ENCODE results near the gene STARD7. TPM values are rescaled to one million over a fixed set of nuclear protein-coding genes. Genes with fewer than 3 reads are reported as not detected.
"Not testable (repeated sequence)": the region's sequence is repeated elsewhere in the genome, so short reads cannot be mapped to it uniquely, and the experiment has no call there.

Gene STARD7, protein sequence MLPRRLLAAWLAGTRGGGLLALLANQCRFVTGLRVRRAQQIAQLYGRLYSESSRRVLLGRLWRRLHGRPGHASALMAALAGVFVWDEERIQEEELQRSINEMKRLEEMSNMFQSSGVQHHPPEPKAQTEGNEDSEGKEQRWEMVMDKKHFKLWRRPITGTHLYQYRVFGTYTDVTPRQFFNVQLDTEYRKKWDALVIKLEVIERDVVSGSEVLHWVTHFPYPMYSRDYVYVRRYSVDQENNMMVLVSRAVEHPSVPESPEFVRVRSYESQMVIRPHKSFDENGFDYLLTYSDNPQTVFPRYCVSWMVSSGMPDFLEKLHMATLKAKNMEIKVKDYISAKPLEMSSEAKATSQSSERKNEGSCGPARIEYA
- 164 TPM for polyA plus RNA-seq (ENCODE audit: insufficient read length)
- long read RNA-seq, donor 1, transcript STARD7-201 (8 exons, 3,368 nt), result major isoform, 34 of 45 reads
- long read RNA-seq, donor 1, partial matches to known transcripts, result 8 of 45 reads
- long read RNA-seq, donor 1, other reads (novel, unspliced or antisense), result 0 of 45 reads
- long read RNA-seq, donor 2, transcript STARD7-201 (8 exons, 3,368 nt), result major isoform, 45 of 51 reads
- long read RNA-seq, donor 2, partial matches to known transcripts, result 5 of 51 reads
- long read RNA-seq, donor 2, other reads (novel, unspliced or antisense), result 0 of 51 reads
- long read RNA-seq, donor 3, transcript STARD7-201 (8 exons, 3,368 nt), result major isoform, 20 of 29 reads
- long read RNA-seq, donor 3, partial matches to known transcripts, result 5 of 29 reads
- long read RNA-seq, donor 3, other reads (novel, unspliced or antisense), result 0 of 29 reads
- long read RNA-seq, donor 4, partial matches to known transcripts, result 0 of 1 reads
- long read RNA-seq, donor 4, other reads (novel, unspliced or antisense), result 0 of 1 reads
- long read RNA-seq, donor 5, transcript STARD7-201 (8 exons, 3,368 nt), result major isoform, 42 of 42 reads
- long read RNA-seq, donor 5, partial matches to known transcripts, result 0 of 42 reads
- long read RNA-seq, donor 5, other reads (novel, unspliced or antisense), result 0 of 42 reads
- long read RNA-seq, donor 6, transcript STARD7-201 (8 exons, 3,368 nt), result major isoform, 38 of 48 reads
- long read RNA-seq, donor 6, partial matches to known transcripts, result 7 of 48 reads
- long read RNA-seq, donor 6, other reads (novel, unspliced or antisense), result 0 of 48 reads
- long read RNA-seq, donor 7, transcript STARD7-201 (8 exons, 3,368 nt), result major isoform, 45 of 51 reads
- long read RNA-seq, donor 7, partial matches to known transcripts, result 5 of 51 reads
- long read RNA-seq, donor 7, other reads (novel, unspliced or antisense), result 0 of 51 reads
- long read RNA-seq, donor 8, transcript STARD7-201 (8 exons, 3,368 nt), result major isoform, 14 of 14 reads
- long read RNA-seq, donor 8, partial matches to known transcripts, result 0 of 14 reads
- long read RNA-seq, donor 8, other reads (novel, unspliced or antisense), result 0 of 14 reads

DNA sequence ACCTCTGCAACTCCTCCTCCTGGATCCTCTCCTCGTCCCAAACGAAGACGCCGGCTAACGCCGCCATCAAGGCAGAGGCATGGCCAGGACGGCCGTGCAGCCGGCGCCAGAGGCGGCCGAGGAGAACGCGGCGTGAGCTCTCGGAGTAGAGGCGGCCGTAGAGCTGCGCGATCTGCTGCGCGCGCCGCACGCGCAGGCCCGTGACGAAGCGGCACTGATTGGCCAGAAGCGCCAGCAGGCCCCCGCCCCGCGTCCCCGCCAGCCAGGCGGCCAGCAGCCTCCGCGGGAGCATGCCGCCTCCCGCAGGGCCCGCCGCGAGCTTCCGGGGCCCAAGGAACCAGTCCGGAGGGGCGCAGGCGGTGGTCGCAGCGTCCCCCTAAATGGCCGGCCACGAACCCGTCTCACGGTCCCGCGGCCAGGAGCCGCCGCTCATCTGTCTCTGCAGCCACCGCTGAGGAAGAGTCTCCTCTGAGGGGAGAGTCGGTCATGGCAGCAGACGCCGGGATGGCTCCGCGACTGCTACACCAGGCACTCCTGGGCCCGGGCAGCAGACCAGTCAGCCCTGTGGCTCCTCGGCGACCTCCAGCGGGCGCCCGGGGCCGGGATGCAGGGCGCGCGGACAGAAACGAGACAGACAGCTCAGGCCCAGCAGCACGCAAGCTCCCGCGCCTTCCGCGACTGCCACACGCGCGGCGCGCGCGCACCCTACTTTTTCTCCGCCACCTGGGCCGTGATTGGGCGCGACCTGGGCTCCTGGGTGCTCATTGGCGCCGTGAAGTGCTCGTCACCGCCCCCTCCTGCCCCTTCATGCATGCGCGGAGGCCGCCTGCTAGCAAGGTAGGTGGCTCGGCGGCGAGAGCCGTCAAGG is at the start of gene STARD7:
Gene STARD7 (minus strand): TSS at position 685 of the 868 bp plus-strand sequence. CDS start 393 bp downstream, at position 292.
- DNase-seq, result peak; percentile 96

DNA sequence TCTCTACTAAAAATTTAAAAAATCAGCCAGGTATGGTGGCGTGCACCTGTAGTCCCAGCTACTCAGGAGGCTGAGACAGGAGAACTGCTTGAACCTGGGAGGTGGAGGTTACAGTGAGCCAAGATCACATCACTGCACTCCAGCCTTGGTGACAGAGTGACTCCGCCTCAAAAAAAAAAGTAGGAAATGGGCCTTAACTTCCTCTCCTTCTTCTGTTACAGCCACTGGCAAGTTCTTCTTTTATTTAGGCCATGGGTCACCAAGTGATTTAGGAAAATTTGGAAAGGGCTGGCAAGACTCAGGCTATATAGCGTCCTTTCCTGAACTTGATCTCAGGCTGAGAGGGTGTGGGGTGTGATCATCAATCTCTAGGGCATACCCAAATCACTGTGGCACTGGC is 49.1 kb upstream of the STARD7 start:
- not testable (repeated sequence) for DNase-seq

DNA sequence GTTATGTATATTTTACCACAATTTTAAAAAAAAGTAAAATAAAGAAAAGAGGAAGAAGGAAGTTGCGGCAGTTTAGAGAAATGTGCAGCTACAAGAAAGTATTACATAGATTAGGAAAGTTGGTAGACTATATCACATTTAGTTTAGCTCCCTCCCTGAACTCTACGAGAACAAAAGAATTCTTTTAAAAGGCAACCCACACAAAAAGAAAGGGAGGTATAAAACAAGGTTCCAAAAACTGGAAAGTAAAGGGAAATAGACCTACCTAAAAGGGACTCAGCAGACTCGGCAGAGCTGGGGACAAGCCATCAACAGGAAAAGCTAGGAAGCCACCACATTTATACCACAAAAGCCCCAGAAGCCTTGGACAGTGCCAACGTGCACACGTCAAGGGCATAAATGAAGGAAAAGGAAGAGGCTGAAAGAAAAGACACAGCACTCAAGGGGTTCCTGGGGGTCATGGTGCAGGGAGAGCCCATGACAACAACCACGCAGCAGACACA is 48.0 kb upstream of the STARD7 start:
- DNase-seq, result no peak

- DNase-seq, result no peak
These were observed 45.9 kb upstream of the STARD7 start for GRCh38 chr2:96254571-96254970.

DNA sequence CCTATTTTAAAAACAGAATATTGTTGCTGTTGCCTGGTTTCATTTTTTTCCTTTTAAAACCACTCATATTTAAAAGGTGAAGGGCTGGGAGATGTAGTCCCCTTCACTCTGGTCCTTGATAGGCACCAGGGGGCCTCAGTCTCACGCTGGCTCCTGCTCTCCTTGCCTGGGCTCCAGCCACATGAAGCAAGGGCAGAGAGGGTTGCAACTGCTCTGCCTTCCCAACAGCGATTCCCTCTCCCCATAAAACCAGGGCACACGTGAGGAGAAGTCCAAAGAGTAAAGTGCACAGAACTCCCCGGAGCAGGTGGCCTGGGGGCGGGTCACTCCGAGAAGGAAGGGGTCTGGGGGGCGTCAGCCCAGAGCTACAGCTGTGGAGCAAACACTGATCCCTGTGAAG is 44.4 kb upstream of the STARD7 start:
- DNase-seq, result no peak

DNA sequence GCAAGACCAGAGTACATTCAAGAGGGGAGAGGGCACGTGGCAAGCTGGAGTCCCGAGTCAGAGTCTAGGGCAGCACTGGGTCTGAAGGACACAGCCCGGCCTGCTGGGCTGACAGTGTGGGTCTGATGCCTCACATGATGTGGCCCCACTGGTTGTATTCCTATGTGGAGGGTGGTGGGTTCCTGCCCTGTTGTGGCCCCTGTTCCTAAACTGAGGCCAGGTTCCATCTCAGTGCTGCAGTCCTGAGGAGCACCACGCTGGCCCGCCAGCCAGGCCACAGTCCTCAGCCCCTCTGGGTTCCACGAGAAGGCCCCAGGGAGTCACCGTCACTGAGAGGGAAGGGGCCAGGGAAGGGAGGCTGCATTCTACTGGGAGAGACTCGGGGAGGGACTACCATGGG is 43.9 kb upstream of the STARD7 start:
- DNase-seq, result no peak

- peak; percentile 82 for DNase-seq
These were observed 43.2 kb upstream of the STARD7 start for GRCh38 chr2:96251721-96252292.

GRCh38 chr2:96250188-96250587 is 41.6 kb upstream of the STARD7 start:
- no peak for DNase-seq

GRCh38 chr2:96249654-96250053 is 41.0 kb upstream of the STARD7 start:
- DNase-seq, result no peak

DNA sequence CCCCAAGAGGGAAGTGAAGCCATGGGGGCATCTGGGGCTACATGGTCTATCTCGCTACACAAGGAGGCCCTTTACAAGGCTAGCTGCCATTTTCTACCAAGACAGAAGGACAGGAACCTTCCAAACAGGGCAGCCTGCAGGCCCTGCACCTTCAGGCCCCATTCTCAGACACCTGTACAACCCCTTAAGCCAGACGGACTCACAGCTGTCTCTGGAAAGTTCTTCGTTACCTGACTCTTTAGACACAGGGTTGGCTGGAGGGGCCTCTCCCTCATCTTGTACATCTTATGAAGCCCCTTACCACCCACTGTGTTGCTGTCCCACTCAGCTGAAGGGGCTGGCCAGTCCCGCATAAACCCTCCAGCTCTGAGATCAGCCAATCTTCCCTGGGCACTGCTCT is 40.0 kb upstream of the STARD7 start:
- no peak for DNase-seq

GRCh38 chr2:96247896-96248295 is 39.3 kb upstream of the STARD7 start:
- no peak for DNase-seq

DNA sequence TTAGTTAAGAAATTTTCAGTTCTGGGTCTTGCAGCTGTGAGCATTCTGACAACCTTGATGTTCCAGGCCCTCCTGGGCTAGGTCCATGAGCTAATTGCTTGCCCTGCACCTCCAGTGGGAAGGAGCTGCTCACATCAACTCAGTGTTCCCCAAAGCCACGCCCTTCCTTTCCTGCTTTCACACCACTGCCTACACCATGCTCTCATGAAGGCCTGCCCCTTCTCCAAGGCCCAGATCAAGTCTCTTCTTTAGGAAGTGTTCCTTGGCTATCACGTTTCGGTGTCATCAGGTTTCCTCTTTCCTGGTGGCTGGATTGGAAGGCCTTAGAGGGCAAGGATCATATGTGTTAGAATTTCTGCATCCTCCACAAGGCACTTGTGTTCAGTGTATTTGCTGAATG is 38.4 kb upstream of the STARD7 start:
- DNase-seq, result no peak

GRCh38 chr2:96245609-96246390 is 37.2 kb upstream of the STARD7 start:
- DNase-seq, result no peak

GRCh38 chr2:96243843-96244242 is 35.2 kb upstream of the STARD7 start:
- DNase-seq, result no peak

GRCh38 chr2:96241900-96242611 is 33.4 kb upstream of the STARD7 start:
- DNase-seq, result no peak

GRCh38 chr2:96241227-96241626 is 32.6 kb upstream of the STARD7 start:
- no peak for DNase-seq

- DNase-seq, result no peak
These were observed 31.9 kb upstream of the STARD7 start for GRCh38 chr2:96240341-96241038.

- no peak for DNase-seq
These were observed 31.2 kb upstream of the STARD7 start for GRCh38 chr2:96239745-96240264.
